ENCODE measurements around the gene COPS6. TPM values are rescaled to one million over a fixed set of nuclear protein-coding genes. Genes with fewer than 3 reads are reported as not detected.

COPS6 gene
- polyA plus RNA-seq, 1 experiment, result 265 TPM

GRCh38 chr7:100095704-100096103, 6.9 kb downstream of the COPS6 start:
- no peak overlapping the region for H3K4me3 ChIP-seq (ENCODE audit: low read depth, low read length)
- DNase-seq (ENCODE audit: low read depth, low spot score), result no peak
- TF ChIP-seq CTCF (IDR thresholded peaks at IDR 0.05; ENCODE audit: low read depth, low read length), result no peak
- POLR2A ChIA-PET, result interaction anchor here (1.1 kb wide), 1 partner anchor 8 kb away, joined by 6 read pairs; no protein-coding TSS in a partner anchor
- H3K9me3 ChIP-seq (ENCODE audit: control insufficient read depth, insufficient read depth, low read length), result no peaks in the 10 kb centered on the region
- H3K27ac ChIP-seq (ENCODE audit: low read depth, low read length), result no peak overlapping the region
- H3K27me3 ChIP-seq (ENCODE audit: control insufficient read depth, insufficient read depth, low read length), result no peaks in the 10 kb centered on the region
- CTCF ChIA-PET, result no interaction called here

GRCh38 chr7:100098913-100099312, 10.1 kb downstream of the COPS6 start:
- Histone ChIP-seq H3K27me3 (ENCODE audit: control insufficient read depth, insufficient read depth, low read length) (no peaks in the 10 kb centered on the region), H3K4me3 (ENCODE audit: low read depth, low read length) (peak overlapping the region; percentile 17; the same call in 1 of the 2 replicates), H3K27ac (ENCODE audit: low read depth, low read length) (no peak overlapping the region), H3K9me3 (ENCODE audit: control insufficient read depth, insufficient read depth, low read length) (peaks cover 2% of the 10 kb centered on the region; the same call in 1 of the 2 replicates)
- CTCF ChIA-PET, result no interaction called here
- no peak for TF ChIP-seq CTCF (IDR thresholded peaks at IDR 0.05; ENCODE audit: low read depth, low read length)
- POLR2A ChIA-PET, result interaction anchor here (4.8 kb wide), 1 partner anchor 10 kb away, joined by 67 read pairs; the partner anchor contains the start of gene COPS6
- no peak for DNase-seq (ENCODE audit: low read depth, low spot score)

GRCh38 chr7:100099452-100099851, 10.7 kb downstream of the COPS6 start:
- H3K27me3 ChIP-seq (ENCODE audit: control insufficient read depth, insufficient read depth, low read length), result no peaks in the 10 kb centered on the region

GRCh38 chr7:100100420-100101015, 11.7 kb downstream of the COPS6 start:
- H3K27ac ChIP-seq (ENCODE audit: low read depth, low read length), result peak overlapping the region; percentile 65
- CTCF ChIA-PET, result interaction anchor here (1.3 to 2.4 kb wide), 3 partner anchors 18 to 187 kb away, joined by 3 to 13 read pairs (median 5); no protein-coding TSS in a partner anchor
- POLR2A ChIA-PET, result interaction anchor here (0.6 to 4.8 kb wide), 9 partner anchors 12 to 328 kb away, joined by 3 to 67 read pairs (median 5); partner anchors contain the start of genes COPS6, MBLAC1 and ZCWPW1
- H3K4me3 ChIP-seq (ENCODE audit: low read depth, low read length), result peak overlapping the region; percentile 77
- H3K27me3 ChIP-seq (ENCODE audit: control insufficient read depth, insufficient read depth, low read length), result no peaks in the 10 kb centered on the region
- no peak for TF ChIP-seq CTCF (IDR thresholded peaks at IDR 0.05; ENCODE audit: low read depth, low read length)
- H3K9me3 ChIP-seq (ENCODE audit: control insufficient read depth, insufficient read depth, low read length), result peaks cover 2% of the 10 kb centered on the region; the same call in 1 of the 2 replicates
- DNase-seq (ENCODE audit: low read depth, low spot score), result peak; percentile 97

More at GRCh38 chr7:100099452-100099851, 10.7 kb downstream of the COPS6 start:
- peaks cover 2% of the 10 kb centered on the region; the same call in 1 of the 2 replicates for H3K9me3 ChIP-seq (ENCODE audit: control insufficient read depth, insufficient read depth, low read length)
- no peak overlapping the region for H3K27ac ChIP-seq (ENCODE audit: low read depth, low read length)
- no peak for DNase-seq (ENCODE audit: low read depth, low spot score)
- POLR2A ChIA-PET, result interaction anchor here (2.3 to 4.8 kb wide), 2 partner anchors 10 to 27 kb away, joined by 12 to 67 read pairs; partner anchors contain the start of genes COPS6 and MBLAC1
- TF ChIP-seq CTCF (IDR thresholded peaks at IDR 0.05; ENCODE audit: low read depth, low read length), result no peak
- H3K4me3 ChIP-seq (ENCODE audit: low read depth, low read length), result peak overlapping the region; percentile 77
- CTCF ChIA-PET, result no interaction called here

All from AG04450 (cell line).